ENCODE data around the gene MACROH2A1.

DNA sequence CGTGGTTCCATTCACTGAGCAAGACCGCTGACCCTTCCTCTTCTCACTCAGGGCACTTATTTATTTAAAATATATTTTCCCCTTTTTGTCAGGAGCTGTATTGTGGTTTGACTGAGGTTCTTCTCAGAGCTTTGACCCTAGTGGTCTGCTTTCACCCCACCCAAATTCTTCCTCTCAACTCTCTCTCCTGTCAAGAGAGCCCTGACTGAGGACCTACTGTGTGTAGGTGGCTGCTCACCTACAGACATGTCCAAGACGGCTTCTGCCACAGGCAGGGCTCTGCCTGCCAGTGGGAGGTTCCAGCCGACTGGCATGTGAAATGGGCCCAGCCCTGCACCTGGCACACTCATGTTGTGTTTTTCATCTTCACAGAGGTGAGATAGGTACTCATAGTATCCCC, 42.9 kb upstream of the MACROH2A1 start:
- no peak for TF ChIP-seq CREB1 (IDR thresholded peaks at IDR 0.05; ENCODE audit: low read depth)
- TF ChIP-seq CEBPB (IDR thresholded peaks at IDR 0.05; ENCODE audit: borderline replicate concordance in 1 of 2, low read depth in 2 of 2, low read length in 2 of 2) = no peak
- TF ChIP-seq PML (IDR thresholded peaks at IDR 0.05; ENCODE audit: low read length) = no peak
- TF ChIP-seq CEBPZ (IDR thresholded peaks at IDR 0.05; ENCODE audit: low read depth, low read length) = no peak
- no peak for TF ChIP-seq POU2F2 (IDR thresholded peaks at IDR 0.05; ENCODE audit: borderline replicate concordance, low read depth, low read length)
- no peak for TF ChIP-seq GABPA (IDR thresholded peaks at IDR 0.05; ENCODE audit: low read depth)
- TF ChIP-seq WRNIP1 (IDR thresholded peaks at IDR 0.05; ENCODE audit: borderline replicate concordance, low read depth, low read length) = no peak
- no peak for TF ChIP-seq POLR2AphosphoS5 (IDR thresholded peaks at IDR 0.05; ENCODE audit: low read length)
- TF ChIP-seq POLR2A (IDR thresholded peaks at IDR 0.05; ENCODE audit: low read depth, low read length) = no peak
